GM12864 (cell line): ENCODE results near the gene TDRD7.

Source experiments
- DNase-seq: peaks from one replicate; pipeline ENCODE4 v3.0.0-alpha.2; 2011; ENCODE audit warnings: low read depth
- H3K4me3 ChIP-seq: 2 replicates; pipeline ENCODE4 v1.5.1; 2011; ENCODE audit warnings: mild to moderate bottlenecking, low read depth, low read length, control low read depth
- CTCF ChIP-seq: IDR thresholded peaks from 2 replicates; pipeline ENCODE4 v1.5.1; 2011; ENCODE audit warnings: low read depth, mild to moderate bottlenecking, moderate library complexity, low read length, control low read depth, inconsistent platforms; ENCODE audit errors: missing control alignments

TDRD7 gene

GRCh38 chr9:97408562-97408961 is 3.3 kb upstream of the TDRD7 start:
- no peak for TF ChIP-seq CTCF
- DNase-seq: no peak
- no peak overlapping the region for H3K4me3 ChIP-seq

- DNase-seq: no peak
- H3K4me3 ChIP-seq: peak overlapping the region; percentile 87
- TF ChIP-seq CTCF: no peak
These were observed 482 bp upstream of the TDRD7 start for GRCh38 chr9:97411440-97411788.

GRCh38 chr9:97412626-97413385 is 910 bp downstream of the TDRD7 start:
- no peak for TF ChIP-seq CTCF
- H3K4me3 ChIP-seq: peak overlapping the region; percentile 87

GRCh38 chr9:97413462-97413861 is 1.6 kb downstream of the TDRD7 start:
- H3K4me3 ChIP-seq: no peak overlapping the region
- TF ChIP-seq CTCF: no peak
- no peak for DNase-seq

More at GRCh38 chr9:97412626-97413385, 910 bp downstream of the TDRD7 start:
- no peak for DNase-seq

- TF ChIP-seq CTCF: no peak
- DNase-seq: no peak
- H3K4me3 ChIP-seq: no peak overlapping the region
These were observed 3.2 kb downstream of the TDRD7 start for GRCh38 chr9:97415146-97415545.

- no peak for DNase-seq
- no peak for TF ChIP-seq CTCF
- no peak overlapping the region for H3K4me3 ChIP-seq
These were observed 7.0 kb downstream of the TDRD7 start for GRCh38 chr9:97418880-97419279.

- DNase-seq: no peak
- TF ChIP-seq CTCF: no peak
- no peak overlapping the region for H3K4me3 ChIP-seq
These were observed 7.5 kb downstream of the TDRD7 start for GRCh38 chr9:97419309-97419867.
